HG02678 (cell line): ENCODE results near the gene PODN.
A peak's percentile ranks its signal among the peaks of the same experiment; 100 is the strongest.

ENCODE experiments used
- ATAC-seq: cut with Tn5 transposase; IDR thresholded peaks from one replicate; pipeline ENCODE4 v1.9.1; 2021; ENCODE audit warnings: mild to moderate bottlenecking, moderate library complexity; ENCODE audit not compliant: unreplicated experiment

PODN gene, protein sequence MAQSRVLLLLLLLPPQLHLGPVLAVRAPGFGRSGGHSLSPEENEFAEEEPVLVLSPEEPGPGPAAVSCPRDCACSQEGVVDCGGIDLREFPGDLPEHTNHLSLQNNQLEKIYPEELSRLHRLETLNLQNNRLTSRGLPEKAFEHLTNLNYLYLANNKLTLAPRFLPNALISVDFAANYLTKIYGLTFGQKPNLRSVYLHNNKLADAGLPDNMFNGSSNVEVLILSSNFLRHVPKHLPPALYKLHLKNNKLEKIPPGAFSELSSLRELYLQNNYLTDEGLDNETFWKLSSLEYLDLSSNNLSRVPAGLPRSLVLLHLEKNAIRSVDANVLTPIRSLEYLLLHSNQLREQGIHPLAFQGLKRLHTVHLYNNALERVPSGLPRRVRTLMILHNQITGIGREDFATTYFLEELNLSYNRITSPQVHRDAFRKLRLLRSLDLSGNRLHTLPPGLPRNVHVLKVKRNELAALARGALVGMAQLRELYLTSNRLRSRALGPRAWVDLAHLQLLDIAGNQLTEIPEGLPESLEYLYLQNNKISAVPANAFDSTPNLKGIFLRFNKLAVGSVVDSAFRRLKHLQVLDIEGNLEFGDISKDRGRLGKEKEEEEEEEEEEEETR

DNA sequence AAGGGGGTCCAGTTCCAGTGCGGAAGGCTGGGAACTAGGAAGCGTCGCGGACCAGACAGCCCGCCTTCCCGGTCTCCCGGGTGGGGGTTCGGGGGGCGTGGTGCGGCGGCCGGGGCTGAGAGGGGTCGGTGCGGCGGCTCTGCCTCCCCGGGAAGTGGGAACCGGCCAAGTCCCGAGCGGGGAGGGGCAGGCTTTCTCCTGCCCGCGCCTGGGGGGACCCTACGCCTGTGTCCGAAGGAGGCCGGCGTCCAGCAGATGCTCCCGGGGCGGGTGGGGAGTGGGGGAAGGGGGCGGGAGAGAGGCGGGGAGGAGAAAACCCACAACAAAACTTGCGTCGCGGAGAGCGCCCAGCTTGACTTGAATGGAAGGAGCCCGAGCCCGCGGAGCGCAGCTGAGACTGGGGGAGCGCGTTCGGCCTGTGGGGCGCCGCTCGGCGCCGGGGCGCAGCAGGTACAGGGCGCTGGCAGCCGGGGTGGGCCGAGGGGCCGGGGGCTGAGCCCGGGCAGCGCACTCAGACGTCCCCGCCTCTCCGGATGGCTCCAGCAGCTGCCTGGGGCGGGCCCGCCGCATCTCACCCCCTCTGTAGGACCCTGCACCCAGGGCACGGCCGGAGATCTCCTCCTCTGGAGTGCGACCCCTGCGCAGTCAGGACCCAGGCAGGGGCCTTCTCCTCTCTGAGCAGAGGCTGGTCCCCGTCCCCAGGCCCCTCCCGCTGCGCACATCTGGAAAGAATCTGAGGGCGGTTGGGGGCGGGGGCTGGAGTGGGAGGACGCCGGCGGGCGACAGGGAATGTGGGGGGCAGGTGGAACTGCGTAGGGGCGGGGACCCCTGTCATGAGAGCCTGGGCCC is at the start of gene PODN:
Gene PODN, plus strand, starts transcription at position 355 of the 849 bp plus-strand sequence. CDS start 7,643 bp downstream, outside the sequence.
- no peak for ATAC-seq

DNA sequence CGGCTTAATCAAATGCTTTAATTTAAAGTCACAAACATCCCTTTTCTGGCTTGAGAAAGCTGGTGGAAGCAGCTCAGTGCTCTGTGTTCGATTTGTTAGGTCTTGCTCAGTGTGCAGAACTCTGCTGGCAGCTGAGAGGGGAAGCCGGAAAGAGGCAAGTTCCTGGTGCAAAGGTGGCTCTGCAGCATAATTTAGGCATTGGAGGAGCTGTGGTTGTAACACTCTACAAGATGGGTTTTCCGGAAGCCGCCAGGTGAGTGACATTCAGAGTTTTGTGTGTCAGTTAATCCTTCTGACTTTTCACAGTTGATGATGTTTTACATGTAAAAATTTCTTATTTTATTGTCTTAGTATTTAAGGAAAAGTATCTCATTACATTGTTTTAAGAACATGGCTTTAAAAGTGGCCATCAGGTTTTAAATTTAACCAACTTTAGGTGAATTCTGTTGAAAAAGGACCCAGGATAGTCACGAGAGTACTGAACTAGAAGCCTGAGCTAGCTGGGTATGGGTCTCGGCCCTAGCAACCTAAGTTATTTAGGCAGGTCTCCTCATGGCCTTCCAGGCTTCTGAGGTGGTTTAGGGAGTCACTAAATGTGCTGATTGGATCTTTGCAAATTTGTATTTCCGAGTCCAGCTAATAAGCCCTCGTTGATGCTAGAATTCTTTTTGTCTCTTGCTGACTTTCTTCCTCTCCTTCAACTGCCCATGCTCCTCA is 47.1 kb upstream of the PODN start:
- peak; percentile 93 for ATAC-seq

DNA sequence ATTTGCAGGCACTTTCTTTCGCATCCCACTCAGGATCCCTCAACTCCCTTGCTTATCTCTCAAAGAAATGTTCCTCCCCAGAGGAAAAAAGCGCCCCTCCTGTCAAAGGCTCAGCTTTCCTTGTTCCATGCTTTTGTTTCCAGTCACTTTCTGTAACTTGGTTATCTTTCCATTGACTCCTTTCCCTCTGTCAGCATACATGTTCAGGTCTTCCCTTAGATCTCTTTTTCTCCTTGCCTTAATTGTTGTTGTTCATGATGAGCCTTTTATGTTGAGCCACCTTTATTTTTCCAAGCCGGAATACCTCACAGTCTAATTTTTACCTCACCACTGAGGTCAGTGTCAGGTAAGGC is 46.5 kb upstream of the PODN start:
- no peak for ATAC-seq

DNA sequence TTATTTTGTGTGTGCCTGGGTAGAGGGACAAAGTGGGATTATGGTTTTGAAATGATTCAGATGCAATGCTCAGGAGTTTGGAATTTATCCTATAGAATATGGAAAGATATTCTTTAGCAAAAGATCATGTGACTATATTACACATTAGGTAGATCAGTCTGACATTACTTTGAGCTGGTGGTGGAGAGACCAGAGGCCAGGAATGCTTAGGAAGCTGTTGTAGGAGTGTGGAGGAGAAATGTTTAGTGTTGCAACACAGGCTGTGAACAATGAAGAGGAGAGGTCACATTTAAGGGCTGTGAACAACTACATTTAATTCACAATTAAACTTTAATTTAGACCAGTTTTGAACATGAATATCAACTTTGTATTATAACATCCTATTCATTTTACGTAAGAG is 45.3 kb upstream of the PODN start:
- ATAC-seq, result no peak

DNA sequence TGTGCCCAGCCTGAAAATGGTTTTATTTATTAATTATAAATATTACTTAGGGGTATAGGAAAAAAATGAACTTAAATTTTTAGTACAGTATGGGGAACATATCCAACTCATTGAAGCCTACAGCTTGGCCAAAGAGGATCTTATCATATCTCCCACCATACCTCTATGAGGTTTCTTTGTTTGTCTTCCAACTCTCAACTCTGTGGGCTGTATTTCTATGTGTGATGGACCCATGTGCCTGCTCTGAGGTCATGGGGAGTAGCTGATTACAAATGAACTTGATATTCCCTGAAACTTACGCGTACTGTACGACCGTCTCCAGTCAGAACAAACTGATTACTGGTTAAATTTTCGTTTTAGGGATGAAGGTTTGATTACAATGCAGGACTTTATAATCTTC is 41.4 kb upstream of the PODN start:
- no peak for ATAC-seq

DNA sequence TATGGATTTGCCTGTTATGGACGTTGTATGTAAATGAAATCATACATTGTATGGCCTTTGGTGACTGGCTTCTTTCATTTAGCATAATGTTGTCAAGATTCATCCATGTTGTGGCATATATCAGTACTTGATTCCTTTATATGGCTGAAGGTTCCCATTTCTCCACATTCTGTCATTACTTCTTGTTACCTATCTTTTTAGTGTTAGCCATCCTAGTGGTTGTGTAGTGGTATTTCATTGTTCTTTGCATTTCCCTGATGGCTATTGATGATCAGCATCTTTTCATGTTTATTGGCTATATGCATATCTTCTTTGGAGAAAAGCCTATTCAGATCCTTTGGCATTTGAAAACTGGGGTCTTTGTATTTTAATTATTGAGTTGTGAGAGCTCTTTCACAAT is 39.8 kb upstream of the PODN start:
- no peak for ATAC-seq

DNA sequence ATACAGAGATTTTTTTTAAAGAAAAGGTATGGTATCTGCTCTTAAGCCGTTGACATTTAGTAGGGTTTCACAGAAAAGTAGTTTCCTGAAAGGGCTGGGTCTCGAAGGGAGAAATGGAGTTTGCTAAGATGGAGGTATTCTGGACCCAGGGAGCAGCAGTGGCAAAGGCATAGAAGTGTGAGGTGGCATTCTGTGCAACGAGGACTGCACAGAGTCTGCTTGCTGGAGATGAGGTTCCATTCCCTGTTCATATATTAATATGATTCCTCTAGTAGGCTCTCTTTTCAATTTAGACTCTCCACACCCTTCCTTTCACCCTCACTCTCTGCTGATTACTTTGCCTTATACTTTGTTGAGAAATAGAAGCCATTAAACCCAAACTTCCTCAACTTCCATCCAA is 38.5 kb upstream of the PODN start:
- no peak for ATAC-seq

DNA sequence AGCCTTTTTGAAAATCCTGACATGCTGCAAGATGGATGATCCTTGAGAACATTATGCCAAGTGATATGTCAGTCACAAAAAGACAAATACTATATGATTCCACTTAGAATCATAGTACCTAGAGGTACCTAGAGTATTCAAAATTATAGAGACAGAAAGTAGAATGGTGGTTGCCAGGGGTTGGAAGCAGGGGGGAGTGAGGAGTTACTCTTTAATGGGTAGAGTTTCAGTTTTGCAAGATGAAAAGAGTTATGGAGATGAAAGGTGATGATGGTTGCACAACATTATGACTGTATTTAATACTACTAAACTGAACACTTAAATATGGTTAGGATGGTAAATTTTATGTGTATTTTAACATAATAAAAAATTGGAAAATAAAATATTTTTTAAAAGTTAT is 37.9 kb upstream of the PODN start:
- ATAC-seq, result no peak

DNA sequence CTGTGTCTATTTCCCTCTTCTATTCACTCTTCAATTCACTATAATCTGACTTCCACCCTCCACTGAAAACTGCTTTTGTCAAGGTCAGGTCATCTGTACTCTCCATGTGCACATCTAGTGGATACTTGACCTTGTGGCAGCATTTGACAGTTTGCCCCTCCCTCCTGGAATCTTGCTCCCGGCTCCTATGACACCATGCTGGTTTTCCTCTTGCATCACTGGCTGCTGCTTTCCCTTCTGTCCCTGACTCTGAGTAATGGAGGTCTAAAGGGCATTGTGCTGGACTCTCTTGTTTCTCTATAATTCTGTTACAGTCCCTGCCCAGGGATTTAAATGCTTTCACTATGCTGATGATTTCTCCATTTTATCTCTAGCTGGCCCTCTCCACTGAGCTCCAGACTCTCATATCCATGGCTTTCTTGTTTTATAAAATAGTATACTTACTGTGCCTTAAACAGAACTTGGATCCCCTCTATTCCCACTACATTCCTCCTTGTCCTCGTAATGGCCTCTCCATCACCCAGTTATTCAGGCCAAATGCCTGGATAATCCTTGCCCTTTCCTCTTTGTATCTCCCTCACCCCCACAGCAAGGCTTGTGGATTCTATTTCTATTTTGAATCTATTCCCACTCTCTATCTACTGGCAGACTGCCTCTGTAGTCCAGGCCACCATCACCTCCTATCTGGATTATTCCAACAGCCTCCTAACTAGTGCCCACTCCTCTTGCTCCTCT is 36.8 kb upstream of the PODN start:
- no peak for ATAC-seq

DNA sequence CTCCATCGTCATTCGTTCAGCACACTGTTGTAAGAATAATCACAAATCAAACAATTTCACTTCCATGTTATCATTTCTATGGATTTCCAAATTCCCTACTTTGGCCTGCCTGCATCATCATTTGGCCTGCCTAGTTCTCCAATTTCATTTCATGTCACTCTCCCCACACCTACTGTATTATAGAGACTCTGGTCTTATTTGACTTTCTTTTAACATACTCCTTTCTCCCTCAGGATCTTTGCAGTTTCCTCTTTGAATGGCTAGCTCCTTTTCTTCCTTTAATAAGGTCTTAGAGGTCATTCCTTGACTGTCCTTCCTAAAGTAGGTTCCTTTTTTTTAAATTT is 36.3 kb upstream of the PODN start:
- no peak for ATAC-seq

DNA sequence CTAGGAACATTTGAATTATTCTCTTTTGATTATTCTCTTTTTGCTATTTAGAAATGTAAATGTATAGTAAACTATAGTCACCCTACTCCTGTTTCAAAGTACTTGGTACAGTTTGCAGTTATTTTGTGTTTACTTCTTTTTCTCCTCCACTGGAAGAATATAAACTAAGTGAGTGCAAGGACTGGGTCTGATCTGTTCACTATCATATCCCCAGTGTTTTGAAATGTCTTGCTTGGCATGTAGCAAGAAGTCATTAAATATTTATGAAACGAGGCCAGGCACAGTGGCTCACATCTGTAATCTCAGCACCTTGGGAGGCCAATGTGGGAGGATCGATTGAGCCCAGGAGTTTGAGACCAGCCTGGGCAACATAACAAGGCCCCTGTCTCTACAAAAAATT is 35.8 kb upstream of the PODN start:
- ATAC-seq, result no peak

DNA sequence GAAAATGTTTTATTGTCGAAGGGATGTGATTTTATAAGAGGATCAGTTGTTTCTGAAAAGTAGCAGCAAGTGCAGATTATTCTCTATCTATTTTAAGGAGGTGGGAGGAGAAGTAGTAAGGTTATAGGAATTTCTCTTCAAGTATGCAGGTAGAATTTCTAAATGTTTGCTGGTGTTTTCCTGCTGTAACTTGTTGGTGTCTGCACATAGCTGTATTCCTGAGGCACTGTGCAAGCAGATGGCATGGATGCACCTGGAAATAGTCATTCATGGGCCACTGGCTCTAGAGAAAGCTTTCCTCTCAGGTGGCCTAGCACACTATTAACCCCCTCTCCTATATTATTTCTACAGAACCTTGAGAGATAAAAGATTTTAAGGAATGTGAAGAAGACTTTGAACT is 30.3 kb upstream of the PODN start:
- ATAC-seq, result no peak

DNA sequence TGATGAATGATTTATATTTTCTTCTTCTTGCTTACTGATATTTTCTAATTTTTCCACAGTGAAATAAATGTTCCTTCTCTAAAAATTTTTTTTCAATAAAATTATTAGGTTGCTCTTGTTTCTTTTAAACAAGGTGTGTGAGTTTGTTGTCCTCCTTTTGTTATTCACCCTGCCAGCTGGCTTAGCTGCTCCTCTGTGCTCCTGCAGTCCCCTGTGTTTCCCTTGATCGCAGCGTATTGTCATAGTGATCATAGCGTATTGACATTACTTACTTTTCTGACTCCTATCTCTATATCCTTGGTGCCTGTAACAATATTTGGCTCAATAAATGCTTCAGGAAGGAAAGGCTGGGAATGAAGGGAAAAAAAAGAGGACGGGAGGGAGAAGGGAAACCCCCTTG is 24.9 kb upstream of the PODN start:
- ATAC-seq, result no peak

DNA sequence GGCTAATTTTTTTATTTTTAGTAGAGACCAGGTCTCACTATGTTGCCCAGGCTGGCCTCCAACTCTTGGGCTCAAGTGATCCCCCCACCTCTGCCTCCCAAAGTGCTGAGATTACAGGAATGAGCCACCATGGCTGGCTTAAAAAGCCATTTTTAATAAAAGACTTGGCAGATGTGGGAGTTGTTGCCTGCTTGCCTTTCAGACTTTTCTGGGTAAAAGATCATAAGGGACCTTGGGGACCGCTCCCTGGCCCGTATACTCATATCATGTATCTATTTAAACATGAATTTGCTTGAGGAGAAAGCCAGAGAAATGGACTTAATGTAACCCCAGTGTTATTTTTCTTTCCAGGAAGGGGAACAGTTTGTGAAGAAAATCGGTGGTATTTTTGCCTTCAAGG is 23.4 kb upstream of the PODN start:
- ATAC-seq, result no peak

DNA sequence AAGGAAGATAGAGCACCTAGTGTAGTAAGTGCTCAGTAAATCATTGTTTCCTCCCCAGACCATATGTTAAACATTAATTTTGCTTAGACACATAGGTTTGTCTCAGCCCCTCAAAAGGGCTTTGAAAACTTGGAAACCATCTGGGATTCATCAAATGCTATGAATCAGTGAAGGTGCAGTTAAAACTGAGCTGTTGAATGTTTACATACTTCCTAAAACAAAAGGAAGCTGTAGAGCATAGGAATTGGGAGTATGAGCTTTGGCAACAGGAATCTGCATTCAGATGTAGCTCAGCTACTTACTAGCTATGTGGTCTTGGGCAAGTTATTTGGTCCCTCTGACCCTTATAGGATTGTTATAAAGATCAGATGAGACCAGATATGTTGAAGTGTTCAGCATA is 18.7 kb upstream of the PODN start:
- ATAC-seq, result no peak

DNA sequence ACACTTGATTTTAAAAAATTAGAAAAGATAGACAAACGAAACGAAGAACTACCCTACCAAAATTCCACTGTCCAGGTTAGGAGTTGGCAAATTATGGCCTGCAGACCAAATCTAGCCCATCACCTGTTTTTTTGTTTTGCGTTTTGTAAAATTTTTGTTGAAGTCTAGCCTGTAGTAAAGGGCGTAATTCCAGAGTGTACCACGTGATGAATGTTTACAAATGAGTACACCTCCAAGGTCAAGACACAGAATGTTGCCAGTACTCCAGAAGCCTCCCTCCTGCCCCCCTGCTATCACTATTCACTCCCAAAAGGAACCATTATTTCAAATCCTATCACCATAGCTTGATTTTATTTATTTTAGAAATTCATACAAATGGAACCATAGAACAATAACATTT is 17.1 kb upstream of the PODN start:
- no peak for ATAC-seq

DNA sequence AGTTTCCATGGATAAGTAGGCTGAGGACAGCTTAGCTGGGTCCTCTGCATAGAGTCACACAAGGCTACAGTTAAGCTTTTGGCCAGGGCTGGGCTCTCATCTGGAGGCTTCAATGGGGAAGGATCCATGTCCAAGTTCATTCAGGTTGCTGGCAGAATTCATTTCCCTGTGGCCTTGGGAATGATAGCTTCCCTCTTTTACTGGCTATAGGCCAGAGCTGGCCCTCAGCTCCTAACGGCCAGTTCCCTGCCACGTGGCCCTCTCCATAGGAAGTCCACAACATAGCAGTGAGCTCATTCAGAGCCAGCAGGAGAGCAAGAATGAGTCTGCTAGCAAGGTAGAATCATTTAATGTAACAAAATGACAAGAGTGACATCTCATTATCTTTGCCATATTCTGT is 15.1 kb upstream of the PODN start:
- ATAC-seq, result no peak

DNA sequence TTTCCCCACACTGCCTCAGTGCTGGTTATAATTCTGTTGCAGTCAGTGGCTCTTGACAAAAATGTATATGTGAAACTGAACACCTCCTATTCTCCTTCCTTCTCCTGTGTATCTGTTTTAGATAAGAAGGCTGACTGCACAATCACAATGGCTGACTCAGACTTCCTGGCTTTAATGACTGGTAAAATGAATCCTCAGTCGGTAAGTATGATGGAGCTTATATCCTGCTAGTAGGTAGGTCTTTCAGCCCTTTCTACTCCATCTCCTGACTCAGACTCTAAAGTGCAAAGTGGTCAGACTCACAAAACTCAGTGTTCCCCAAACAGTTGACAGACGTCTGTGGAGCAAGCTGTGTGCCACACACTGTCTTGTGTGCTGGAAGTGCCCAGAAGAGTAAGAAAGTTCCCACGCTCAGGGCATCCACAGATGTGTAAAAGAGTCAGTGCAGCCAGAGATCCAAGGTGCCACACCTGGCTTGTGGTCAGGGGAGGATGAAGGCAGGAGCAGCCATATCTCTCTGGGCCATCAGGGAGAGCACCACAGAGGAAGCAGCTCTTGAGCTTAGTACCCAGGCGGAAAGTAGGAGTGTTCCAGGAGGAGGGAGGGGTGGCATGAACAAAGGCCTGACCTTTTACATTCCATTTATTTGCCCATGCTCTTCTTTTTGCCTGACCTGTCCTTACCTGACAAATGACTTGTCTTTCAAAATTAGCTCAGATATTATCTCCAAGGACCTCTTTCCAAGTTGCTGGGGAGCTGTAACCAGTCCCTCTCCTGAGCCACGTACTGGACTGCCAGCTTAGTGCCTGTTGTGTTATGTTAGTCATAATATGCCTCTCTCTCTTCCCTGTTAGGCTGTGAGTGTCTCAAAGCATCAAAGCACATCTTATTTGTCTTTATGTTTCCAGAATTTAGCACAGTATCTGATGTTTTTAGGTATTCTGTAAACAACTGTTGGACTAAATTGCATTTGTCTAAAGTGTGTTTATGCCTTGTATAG is 14.0 kb upstream of the PODN start:
- ATAC-seq, result no peak

DNA sequence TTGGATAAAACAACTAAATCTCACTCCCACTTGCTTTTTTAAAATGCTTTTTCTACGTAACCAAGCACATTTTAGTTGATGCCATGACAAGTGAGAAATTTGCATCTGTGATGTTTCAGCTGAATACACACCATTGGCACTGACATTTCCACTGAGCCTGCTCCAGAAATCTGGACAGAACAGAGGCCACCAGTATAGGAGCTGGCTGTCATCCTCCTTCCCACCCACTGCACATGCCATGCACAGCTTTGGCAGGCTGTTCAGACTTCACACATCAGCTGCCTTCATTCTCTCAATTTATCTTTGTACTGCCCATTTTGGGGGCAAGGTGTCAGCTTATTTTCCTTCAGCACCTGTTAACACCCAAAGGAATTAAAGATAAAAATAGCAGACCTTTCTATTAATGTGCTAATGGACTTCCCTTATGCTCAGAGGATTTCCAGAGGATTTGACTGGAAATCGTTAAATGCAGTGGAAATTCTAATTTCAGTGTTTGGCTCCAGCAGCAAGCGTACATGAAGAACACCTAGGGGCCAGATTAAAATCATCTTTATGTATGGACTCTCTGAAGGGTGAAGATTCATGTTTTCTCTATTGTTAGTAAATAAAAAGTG is 12.9 kb upstream of the PODN start:
- no peak for ATAC-seq
